ENCODE data around the gene DENND4A.
"Not testable (repeated sequence)": the region's sequence is repeated elsewhere in the genome, so short reads cannot be mapped to it uniquely, and the experiment has no call there.

DENND4A gene

DNA sequence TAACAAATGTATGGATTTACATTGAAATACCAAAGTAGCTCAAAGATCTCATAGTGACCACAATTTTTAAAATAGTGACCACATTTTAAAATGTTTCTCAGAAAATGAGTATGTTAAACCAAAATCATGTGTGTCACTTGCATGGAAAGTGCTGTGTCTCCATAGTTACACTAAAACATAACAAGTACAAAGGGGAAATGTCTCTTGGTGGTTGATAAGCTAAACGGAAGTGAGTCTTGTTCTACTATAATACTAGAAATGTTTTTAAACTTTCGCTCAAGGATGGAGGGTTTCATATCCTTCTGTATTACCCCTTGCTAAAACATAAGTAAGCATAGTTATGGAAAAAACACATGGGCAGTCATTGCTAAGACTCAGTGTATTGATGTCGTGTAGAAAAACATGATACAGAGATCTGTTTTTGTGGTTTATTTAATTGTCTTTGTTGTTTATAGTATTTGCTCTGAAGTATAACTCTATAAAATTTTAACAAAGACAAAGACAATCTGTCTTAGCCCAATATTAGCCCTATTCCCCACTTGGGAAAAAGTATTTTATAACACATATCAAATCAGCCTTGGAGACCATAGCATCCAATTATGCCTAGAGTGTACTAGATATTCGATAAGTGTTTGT is 27.0 kb upstream of the DENND4A start:
- DNase-seq, result no peak

DNA sequence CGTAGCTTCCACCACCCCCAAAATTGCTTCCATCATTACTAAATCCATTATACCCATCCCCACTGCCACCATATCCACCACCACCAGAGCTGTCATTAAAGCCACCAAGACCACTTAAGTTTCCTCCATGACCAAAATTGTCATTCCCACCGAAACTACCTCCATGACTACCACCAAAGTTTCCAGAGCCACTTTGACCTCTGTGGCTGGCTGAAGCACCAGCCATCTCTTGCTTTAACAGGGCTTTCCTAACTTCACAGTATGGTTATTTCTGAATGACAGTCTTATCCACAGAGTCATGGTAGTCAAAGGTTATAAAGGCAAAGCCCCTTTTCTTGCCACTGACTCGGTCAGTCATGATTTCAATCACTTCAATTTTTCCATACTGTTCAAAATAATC is 24.3 kb upstream of the DENND4A start:
- DNase-seq, result no peak

DNA sequence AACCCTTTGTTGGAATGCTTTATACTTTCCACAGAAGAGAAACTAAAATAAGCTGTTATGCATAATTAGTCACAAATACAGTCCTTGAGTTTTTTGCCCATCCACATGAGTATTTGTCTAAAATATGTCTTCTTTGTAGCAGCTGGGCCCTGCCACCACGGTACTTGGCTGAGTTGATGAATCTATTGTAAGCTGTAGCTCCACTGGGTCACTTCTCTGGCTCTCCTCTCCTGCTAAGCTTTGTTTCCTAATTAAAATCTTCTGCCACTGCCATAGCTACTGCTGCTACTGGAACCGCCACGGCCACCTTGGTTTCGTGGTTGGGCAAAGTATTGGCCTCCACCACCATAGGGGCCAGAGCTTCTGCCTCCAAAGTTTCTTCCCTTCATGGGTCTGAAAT is 23.9 kb upstream of the DENND4A start:
- DNase-seq, result not testable (repeated sequence)

DNA sequence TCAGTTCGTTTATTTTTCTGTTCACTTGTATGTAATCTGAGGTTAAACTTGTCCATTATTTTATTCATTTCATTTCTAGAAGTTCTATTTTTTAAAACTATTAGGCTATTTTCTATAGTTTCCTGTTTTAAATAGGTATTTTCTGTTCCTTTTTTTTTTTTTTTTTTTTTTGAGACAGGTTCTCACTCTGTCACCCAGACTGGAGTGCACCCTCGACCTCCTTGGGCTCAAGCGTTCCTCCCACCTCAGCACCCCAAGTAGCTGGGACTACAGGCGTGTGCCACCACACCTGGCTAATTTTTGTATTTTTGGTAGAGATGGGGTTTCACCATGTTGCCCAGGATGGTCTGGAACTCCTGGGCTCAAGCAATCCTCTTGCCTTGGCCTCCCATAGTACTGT is 22.2 kb upstream of the DENND4A start:
- DNase-seq, result not testable (repeated sequence)

DNA sequence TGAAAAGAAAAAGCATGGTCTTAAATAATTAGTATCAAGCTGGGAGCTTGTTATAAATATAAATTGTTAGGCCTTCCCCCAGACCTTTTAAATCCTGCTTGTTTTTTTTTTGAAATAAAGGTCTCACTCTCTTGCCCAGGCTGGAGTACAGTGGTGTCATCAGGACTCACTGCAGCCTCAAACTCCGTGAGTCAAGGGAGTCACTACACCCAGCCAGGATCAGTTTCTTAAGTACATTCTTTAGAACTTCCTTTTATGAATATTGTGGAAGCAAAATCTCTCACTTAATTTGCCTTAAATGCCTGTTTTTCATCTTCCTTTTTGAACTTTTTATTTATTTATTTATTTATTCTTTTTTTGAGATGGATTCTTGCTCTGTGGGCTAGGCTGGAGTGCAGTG is 20.8 kb upstream of the DENND4A start:
- no peak for DNase-seq

DNA sequence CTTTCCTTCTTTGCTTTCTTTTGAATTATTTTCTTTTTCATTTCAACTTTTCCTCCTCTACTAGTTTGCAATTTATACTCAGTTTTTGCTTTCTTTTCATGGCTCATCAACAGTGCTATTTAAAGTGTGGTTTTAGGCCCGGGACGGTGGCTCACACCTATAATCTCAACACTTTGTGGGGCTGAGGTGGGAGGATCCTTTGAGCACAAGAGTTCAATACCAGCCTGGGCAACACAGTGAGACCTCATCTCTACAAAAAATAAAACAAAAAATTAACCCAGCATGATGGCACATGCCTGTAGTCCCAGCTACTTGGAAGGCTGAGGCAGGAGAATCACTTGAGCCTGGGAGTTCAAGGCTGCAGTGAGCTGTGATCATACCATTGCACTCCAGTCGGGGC is 20.4 kb upstream of the DENND4A start:
- DNase-seq, result no peak

DNA sequence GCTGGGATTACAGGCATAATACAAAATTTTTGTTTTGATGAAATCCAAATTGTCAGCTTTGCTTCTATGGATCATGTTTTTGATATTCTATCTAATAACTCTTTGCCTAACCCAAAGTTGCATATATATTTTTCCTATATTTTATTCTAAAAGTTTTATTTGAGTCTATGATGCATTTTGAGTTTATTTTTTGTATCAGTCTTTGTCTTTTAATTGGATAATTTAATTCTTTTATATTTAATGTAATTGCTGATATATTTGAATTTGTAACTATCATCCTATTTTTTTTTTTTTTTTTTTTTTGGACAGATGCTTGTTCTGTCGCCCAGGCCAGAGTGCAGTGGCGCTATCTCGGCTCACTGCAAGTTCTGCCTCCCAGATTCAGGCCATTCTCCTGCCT is 19.7 kb upstream of the DENND4A start:
- no peak for DNase-seq

DNA sequence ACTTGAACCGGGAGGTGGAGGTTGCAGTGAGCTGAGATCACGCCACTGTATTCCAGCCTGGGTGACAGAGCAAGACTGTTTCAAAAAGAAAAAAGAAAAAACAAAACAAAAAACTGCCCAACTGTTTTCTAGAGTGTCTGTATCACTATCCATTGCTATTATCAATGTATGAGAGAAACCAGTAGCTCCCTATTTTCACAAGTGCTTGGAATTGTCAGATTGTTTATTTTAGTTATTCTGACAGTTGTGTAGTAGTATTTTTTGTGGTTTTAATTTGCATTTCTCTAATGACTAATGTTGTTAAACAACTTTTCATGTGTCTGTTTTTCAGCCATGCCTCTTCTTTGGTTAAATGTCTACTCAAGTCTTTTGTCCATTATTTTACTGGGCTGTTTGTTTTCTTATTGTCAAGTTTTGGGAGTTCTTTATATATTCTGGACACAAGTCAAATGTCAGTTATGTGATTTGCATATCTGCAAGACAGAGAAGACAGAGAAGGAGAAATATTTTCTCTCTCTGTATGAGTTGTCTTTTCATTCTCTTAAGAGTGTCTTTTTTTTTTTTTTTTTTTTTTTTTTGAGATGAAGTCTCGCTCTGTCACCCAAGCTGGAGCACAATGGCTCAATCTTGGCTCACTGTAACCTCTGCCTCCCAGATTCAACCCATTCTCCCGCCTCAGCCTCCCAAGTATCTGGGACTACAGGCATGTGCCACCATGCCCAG is 19.1 kb upstream of the DENND4A start:
- not testable (repeated sequence) for DNase-seq

DNA sequence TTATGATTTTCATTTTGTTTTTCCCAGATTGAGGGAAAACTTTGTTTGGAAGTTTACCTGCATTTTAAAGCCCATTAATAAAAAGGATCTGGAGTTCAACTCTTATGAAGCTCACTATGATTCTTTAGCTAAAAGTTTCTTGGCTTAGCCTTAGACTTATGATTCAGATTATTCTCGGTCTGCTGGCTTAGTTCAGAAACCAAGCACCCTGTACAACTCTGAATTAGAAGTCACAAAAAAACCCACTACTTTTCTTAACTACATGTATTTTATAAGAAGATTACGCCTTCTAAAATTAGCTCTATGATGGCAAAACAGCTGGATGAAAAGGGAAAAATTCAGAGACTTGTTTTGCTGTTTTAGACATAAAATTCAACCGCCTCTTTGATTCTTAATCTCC is 14.3 kb upstream of the DENND4A start:
- DNase-seq, result no peak

DNA sequence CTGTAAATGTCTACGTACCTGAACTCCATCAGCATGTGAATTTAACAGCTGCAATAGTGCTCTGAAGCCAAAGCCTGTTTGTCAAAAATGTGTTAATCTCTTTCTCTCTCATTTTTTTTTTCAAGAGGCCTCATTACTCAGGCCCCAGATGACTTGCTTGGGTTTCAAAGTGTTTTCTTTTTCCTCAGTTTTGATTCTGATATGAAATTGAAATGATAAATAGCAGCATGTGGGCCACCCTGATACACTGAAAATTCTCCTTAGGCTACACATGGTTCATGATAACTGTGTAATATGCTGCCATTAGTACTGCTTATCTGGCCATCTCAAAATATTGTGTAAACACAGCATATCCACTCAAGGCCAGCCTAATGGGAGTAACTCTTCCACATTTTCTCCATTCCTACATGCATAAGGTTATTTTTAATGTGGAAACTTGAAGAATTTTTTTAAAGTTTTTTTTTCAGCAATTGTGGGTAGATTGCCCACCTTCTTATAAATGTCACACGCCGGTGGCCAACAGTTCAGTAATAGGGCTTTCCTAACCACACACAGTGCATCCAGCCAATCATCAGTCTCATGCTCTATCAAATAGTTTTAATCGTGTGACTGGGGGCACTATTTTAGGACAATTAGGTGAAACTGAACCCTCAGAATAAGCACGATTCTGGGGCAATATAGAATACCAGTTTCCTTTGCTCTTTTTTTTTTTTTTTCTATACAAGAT is 13.1 kb upstream of the DENND4A start:
- no peak for DNase-seq

DNA sequence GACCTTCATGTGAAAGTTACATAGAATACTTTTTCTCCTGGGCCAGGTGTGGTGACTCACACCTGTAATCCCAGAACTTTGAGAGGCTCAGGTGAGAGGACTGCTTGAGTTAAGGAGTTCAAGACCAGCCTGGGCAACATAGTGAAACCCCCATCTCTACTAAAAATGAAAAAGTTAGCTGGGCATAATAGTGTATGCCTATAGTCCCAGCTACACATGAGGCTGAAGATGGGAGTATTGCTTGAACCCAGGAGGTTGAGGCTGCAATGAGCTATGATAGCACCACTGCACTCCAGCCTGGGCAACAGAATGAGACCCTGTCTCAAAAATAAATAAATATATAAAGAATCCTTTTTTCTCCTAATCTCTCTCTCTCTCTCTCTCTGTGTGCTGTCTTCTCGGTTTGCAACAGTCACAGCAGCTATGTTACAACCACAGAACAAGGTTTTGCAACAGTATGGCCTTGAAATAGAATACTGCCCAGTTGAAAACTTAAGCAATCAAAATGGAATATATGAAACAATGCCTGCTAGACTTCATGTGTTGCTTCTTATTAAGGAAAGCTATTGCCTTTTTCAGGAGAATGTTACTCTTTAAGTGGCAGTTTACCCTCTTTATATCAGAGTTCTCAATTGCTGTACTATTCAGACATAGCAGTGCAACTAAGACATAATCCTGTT is 12.3 kb upstream of the DENND4A start:
- no peak for DNase-seq

DNA sequence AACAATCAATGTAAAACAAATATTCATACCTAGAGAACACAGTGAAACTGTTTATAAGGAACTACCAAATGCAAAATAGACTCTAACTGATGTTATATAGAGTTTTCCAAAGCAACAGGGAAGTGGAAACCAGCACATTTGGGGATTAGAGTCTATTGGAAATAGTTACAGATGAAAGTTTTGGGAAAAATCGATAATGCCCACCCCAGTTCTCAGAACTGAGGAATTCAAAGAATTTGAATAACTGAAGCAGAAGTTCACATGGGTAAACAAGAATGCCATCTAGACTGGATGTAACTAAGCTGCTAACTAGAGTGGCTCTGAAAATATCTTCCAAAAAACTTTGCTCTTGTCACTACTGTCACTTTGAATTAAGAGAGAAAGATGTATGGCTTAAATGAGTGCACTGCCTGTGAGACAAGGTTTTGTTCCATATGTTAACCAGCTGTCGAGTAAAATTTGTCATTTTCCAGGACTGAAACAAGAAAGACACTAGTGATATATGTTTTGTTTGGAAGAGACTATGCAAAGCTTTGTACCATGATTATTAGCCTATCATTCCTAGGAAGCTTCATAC is 9.2 kb upstream of the DENND4A start:
- no peak for DNase-seq

DNA sequence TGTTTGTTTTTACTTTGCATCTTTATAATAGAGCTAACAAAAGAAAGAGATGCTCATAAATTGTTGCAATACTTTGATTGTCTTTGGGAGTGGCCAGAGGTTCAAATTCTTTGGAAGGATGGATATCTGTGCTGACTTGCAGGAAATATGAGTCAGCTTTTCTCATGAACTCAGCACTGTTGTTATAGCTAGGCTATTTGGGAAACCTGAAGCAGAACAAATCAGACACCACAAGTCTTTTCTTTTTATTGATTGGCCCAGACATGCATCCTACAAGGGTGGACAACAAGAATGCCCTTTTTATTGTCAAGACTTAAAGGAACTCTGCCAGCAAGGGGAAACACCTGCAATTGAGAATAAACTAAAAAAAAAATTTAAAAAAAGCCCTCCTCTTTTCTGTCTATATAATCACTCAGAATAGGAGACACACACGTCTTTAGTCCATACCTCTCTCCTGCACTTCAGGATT is 4.6 kb upstream of the DENND4A start:
- no peak for DNase-seq

DNA sequence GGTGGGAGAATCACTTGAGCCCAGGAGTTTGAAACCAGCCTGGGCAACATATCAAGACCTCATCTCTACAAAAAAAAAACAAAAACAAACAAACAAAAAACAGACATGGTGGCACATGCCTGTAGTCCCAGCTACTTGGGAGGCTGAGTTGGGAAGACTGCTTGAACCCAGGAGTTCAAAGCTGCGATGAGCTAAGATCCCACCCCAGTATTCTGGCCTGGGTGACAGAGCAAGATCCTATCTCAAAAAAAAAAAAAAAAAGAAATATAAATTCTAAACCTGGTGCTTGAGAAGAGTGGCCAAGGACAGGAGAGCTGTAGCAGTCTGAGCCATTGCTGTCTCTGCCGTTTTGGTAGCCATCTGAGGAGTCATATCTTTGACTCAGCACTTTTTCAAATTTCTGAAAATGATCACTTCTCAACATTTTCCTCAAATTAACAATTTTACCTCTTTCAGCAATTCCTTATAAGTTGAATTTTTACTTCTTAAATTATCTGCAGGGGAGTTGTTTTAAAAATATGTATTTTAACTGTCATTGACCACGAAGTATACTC is 3.6 kb upstream of the DENND4A start:
- no peak for DNase-seq

DNA sequence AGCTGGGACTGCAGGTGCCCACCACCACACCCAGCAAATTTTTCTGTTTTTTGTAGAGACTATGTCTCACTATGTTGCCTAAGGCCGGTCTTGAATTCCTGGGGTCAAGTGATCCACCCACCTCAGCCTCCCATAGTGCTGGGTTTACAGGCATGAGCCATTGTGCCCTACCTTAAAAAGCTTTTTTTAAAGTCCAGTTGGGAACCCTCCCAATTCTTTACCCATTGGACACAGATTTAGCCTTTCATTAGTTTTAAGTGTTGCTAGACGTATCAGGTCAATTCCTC is 1.7 kb upstream of the DENND4A start:
- no peak for DNase-seq

DNA sequence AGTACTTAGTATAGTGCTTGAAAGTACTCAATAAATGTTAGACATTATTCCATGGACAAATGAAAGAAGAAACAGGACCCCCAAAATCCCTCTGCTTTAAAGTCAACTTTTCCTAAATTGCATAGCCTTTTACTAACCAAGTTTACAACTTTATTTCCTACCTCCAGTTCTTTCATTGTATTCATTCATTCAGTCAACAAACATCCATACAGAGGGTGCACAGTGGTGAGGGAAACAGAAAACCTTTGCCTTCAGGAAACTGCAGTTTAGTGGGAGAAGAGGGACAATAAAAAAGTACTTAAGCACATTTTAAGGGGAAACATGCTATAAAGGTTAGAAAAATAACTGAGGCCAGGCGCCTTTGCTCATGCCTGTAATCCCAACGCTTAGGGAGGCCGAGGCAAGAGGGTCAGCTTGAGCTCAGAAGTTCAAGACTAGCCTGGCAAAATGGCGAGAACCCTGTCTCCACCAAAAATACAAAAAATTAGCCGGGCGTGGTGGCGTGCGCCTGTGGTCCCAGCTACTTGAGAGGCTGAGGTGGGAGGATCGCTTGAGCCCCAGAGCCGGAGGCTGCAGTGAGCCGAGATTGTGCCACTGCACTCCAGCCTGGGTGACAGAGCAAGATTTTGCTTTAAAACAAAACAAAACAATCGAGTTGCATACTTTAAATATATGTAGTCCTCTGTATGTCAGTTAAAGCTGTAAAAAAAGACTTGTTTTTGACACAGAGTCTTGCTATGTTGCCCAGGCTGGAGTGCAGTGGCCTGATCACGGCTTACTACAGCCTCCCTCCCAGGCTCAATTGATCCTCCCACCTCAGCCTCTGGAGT is 1.1 kb upstream of the DENND4A start:
- DNase-seq, result no peak

DNA sequence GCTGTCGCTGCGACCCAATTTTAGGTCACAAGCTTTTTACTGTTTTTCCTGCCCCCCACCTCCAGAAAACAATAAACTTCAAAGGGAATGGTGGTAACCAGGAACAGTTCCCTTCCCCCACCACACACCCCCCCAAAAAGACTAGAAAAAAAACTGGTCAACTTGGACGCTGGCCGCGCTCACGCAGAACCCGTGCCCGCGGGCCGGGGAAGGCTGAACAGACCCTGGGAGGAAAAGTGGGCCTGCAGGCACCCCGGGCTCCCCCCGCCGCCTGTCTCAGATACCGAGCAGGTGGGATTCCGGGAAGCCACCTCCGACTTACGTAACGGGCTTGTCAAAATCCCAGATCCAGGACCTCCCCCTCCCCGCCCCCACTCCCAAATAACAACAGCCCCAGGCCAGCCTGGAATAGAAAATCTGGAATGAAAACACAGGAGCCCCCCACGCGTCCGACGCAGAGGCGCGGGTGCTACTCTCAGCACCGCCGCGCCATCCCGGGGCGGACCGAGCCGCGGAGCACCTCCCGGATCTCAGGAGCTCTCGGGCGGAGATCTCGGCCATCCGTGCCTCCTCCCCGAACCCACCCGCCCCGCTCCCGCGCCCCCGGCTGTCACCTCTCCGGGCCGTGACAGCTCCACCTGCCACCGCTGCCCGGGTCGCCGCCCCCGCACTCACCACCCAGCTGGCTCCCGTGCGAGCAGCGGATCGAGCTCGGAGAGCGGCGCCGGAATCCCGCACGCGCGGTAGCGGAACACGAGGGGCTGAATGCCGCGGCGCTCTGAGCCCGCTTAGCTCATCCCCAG is 557 bp downstream of the DENND4A start:
- DNase-seq, result peak; percentile 85

DNA sequence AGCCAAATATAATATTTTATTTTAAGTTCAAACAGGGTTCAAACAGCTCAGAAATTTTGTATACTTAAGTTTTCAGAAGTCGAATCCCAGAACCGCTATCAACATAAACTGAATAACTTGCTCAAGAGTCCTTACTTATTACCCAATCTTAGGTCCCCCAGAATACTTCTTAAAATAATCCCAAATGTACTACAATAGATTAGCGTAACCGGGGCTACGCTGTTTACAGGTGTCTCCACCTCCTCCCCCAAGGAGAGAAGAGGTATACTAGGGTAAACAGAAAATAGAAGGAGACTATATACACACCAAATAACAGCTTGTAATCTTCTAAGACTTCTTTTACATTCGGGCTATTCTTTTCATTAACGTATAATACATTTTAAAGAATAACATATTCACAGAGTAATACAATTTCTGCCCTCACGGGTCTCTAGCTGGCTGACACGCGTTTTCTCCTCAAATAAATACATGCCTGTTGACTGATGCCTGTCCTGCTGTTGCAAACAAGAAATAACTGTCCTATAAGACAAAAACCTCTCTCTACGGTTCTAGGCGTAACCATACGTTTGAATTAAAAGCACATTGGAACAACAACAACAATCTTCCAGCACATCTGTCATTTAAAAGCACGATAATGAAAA is 1.3 kb downstream of the DENND4A start:
- DNase-seq, result no peak

DNA sequence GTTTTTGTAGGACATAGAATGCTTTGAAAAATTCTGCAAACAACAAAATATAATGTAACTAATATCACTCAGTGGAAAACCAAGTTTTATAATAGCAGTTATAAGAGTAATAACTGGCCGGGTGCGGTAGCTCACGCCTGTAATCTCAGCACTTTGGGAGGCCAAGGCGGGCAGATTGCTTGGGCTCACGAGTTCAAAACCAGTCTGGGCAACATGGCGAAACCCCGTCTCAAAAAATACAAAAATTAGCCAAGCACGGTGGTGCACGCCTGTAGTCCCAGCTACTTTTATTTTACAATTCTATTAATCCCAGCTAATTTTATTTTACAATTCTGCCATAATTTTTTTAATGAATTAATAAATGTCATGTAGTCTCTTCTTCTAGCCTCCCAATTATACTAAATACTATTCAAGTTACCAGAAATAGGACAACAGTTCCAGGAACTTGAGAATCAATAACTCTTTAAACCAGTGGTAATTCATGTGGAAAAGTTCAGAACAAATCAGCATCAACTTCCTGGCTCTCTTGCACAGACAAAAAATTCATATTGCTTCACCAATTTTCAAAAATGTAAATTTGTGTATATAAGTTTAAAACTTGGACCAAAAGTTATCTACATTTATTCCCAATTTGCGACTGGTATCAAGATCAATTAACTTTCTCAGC is 2.2 kb downstream of the DENND4A start:
- DNase-seq, result no peak

DNA sequence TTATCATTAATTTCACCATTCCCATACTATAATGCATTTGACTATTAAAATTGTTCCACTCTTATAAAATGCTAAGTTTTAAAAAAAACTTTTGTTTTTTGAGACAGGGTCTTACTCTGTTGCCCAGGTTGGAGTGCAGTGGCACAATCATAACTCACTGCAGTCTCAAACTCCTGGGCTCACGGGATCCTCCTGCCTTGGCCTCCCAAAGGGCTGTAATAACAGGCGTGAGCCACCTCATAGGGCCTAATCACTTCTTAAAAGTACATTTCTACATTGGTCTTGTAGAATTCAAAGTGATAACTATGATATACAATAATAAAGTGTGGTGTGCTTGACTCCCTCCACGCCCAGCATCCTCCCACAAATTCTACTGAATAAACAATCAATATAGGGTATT is 3.0 kb downstream of the DENND4A start:
- DNase-seq, result no peak

Measured in femur (tissue), 1 donor.